GM18511 (cell line): ENCODE results near the gene SLC2A4.

Experiments used
- ATAC-seq: cut with Tn5 transposase; IDR thresholded peaks from one replicate; pipeline ENCODE4 v1.9.1; 2021; ENCODE audit warnings: mild to moderate bottlenecking, moderate library complexity; ENCODE audit not compliant: unreplicated experiment

SLC2A4 gene

GRCh38 chr17:7263801-7264078, 17.8 kb upstream of the SLC2A4 start:
- no peak for ATAC-seq

GRCh38 chr17:7266784-7267183, 14.7 kb upstream of the SLC2A4 start:
- ATAC-seq = no peak

DNA sequence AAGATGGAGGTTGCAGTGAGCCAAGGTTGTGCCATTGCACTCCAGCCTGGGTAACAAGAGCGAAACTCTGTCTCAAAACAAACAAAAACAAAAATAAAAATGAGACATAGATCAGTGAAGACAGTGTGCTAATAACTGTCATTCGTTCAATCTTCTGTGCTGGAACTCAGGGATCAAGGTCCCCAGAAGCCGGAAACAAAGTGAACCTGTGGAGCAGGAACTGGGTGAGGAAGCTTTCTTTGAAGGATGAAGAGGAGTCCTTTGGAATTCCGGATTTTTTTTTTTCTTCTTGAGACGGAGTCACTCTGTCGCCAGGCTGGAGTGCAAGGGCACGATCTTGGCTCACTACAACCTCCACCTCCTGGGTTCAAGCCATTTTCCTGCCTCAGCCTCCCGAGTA, 2.1 kb upstream of the SLC2A4 start:
- ATAC-seq = no peak

- no peak for ATAC-seq
These were observed 922 bp upstream of the SLC2A4 start for GRCh38 chr17:7280519-7281073.

DNA sequence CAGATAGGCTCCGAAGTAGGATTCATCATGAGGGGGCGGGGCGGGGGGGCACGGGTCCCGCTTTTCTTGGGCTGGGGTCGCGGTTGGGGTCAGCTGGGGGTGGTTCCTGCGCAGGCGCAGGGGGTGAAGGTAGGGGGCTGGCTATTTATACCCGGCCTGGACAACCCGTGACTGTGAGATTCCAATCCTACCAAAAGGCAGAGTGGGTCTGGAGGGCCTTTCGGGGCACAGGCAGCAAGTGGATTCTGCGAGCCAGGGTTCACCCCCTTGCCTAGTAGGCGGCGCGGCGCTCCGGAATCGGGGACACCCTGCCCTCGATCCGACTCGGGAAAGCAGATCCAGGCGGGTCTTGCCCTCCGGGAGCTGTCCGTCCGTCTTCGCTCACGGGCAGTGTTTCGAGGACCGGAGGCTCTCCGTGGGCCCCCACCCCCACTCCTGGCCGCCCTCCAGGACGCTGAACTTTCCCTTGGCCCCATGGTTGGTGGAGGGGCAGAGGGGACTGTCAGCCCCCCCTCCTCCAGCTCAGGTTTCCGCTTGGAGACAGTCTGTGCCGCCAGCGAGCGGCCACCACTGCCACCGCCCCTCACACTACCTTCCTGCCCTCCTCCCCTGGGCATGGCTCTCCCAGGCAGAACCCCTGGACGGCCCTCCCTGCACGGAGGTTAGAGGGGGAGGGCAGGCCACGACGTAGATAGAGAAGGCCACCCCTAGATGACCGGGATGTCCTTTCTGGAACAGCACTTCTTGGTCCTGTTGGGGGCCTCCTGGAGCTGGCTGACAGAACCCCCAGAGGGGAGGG, 634 bp downstream of the SLC2A4 start:
- no peak for ATAC-seq

DNA sequence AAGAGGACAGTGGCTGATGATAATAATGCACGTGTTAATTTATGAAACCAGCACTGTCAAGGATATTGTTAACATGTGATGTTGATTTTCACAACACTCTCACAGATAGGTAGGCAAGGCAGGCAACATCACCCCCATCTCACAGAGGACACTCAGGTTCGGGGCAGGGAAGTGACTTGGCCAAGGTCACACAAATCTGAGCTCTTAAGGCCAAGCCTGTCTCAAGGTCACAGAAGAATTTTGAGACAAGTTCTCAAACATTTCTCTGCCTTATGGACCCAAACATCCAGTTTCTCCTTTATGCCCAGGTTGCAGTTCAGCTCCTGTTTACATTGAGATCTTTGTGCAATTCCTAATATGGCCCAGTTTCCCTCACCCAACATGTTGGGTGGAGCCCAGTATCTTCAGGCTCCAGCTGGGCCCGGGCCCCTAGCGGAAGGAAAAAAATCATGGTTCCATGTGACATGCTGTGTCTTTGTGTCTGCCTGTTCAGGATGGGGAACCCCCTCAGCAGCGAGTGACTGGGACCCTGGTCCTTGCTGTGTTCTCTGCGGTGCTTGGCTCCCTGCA, 1.3 kb downstream of the SLC2A4 start:
- no peak for ATAC-seq

GRCh38 chr17:7283471-7284216, 2.1 kb downstream of the SLC2A4 start:
- ATAC-seq = no peak

DNA sequence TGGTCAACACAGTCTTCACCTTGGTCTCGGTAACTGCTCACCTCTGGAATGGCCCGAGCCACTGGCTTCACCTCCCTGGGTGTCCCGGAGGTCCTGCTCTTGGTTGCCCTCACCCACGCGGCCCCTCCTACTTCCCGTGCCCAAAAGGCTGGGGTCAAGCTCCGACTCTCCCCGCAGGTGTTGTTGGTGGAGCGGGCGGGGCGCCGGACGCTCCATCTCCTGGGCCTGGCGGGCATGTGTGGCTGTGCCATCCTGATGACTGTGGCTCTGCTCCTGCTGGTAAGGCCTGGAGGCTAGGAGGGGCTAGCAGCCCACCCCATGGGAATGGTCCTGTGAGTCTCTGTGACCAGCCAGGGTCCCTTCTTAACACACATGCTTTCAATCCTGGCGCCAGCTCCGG, 3.4 kb downstream of the SLC2A4 start:
- ATAC-seq = no peak

GRCh38 chr17:7285679-7286078, 4.2 kb downstream of the SLC2A4 start:
- no peak for ATAC-seq

GRCh38 chr17:7289256-7290032, 7.9 kb downstream of the SLC2A4 start:
- no peak for ATAC-seq

- no peak for ATAC-seq
These were observed 8.6 kb downstream of the SLC2A4 start for GRCh38 chr17:7290166-7290565.

DNA sequence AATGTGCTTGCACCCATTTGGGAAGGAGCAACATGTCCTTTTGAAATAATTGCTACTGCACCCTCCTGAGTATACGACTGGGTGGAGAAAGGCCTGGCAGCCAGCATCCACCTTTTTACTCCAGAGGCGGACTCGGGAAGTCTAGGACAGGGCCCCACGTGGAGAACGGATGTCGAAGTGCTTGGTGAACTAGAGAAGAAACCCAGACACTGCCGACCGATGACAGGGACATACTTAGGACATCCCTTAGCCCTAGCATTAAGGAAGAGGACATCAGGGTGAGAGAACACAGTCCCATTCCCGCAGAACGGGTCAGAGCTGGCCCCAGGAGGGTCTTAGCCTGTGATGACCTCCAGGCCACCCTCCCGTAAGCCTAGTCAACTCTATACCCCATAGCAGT, 9.2 kb downstream of the SLC2A4 start:
- ATAC-seq = no peak

- ATAC-seq = no peak
These were observed 10.7 kb downstream of the SLC2A4 start for GRCh38 chr17:7292194-7292593.

GRCh38 chr17:7292729-7293128, 11.2 kb downstream of the SLC2A4 start:
- no peak for ATAC-seq

DNA sequence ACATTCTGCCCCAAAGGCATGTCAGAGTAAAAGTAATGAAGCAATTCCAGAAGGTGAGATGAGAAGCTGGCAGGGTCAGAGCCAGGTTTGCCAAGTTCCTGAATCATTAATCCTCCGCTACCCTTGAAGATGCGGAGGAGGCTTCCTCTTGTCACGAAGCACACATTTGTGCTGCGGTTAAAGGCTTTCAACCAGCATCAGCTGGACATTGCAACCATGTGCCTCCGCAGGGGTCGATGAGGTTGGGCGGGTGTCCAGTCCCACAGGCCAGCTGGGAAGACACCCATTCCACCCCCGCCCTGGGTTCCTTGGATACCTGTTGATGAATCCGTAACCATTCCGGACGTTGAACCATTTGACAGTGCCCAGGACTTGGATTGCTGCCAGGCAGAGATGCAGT, 11.6 kb downstream of the SLC2A4 start:
- ATAC-seq = no peak

- ATAC-seq = no peak
These were observed 12.5 kb downstream of the SLC2A4 start for GRCh38 chr17:7293816-7294613.

DNA sequence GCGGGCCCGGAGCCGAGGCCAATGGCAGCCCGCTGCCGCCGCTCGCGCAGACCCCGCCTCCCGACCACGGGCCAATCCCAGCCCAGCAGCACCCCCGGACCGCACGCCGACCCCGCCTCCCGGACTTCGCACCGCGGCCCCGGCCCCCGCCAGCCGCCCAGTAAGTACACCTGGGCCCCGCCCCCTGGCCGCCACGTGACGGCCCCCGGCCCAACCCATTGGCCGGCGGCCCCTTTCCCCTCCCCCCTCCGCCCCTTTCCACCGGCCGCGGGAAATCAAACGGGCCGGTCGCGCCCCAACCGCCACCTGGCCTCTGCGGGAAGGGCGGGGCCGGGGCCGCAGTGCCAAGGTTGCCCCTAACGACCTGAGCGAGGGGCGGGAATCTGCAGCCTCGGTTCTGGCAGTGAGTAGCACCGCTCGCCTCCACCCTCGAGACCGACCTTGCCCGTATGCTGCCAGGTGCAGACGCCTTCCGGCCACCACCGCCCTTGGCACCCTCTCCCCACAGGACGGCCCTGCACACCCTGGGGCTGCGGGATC, 13.2 kb downstream of the SLC2A4 start, which contains the start of gene YBX2:
YBX2 (minus strand) TSS at position 26 of the 540 bp plus-strand sequence. CDS start 139 bp downstream, outside the sequence.
- no peak for ATAC-seq

DNA sequence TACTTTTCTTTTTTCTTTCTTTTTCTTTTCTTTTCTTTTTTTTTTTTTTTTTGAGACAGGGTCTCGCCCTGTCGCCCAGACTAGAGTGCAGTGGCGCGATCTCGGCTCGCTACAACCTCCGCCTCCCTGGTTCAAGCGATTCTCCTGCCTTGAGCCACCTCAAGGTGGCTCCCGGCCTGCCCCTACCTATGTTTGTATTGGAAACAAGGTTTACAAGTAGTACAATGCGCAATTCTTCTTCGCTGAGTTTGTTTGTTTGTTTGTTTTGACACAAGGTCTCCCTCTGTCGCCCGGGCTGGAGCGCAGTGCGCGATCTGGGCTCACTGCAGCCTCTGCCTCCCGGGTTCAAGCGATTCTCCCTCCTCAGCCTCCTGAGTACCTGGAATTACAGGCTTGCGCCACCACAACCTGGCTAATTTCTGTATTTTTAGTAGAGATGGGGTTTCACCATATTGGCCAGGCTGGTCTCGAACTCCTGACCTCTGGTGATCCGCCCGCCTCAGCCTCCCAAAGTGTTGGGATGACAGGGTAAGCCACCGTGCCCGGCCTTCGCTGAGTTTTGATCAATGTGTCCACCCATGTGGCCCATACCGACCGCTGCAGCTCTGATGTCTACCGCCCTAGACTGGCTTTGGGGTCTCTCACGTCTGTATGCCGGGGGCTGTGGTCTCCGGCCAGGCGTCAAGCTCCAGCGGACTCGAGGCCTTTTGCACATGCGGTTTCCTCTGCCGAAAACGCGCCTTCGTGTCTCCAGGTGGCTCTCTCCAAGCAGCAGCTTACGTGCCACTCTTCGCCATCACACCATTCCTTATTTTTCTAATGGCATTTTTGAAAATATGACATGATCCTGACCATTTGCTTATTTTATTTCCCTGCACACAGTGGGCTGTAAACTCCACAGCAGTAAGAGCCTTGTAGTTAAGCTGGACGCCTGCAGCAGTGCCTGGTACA, 14.0 kb downstream of the SLC2A4 start:
- no peak for ATAC-seq
